GM21786 (cell line): Measurements from ENCODE around the gene KCNQ5.

Experiments used
- ATAC-seq: cut with Tn5 transposase; IDR thresholded peaks from one replicate; pipeline ENCODE4 v1.9.1; 2021; ENCODE audit not compliant: unreplicated experiment

Gene KCNQ5

DNA sequence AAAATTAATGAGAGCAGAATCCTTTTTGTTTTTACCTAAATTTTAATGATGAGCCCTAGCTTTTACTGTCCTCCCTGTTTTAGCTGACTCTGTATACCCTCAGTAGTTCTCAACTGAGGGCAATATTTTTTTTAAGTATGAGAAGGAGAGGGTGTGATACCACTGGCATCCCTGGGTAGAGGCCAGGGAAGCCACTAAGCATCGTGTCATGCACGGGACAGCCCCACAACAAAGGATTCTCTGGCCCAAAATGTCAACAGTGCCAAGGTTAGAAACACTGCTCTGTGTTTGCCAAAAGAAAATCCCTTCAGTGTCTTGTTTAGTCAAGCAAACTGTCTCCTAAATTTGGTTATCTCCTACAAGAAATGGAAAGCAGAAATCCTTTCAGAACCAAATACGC lies 210.4 kb downstream of the KCNQ5 start:
- ATAC-seq: no peak

DNA sequence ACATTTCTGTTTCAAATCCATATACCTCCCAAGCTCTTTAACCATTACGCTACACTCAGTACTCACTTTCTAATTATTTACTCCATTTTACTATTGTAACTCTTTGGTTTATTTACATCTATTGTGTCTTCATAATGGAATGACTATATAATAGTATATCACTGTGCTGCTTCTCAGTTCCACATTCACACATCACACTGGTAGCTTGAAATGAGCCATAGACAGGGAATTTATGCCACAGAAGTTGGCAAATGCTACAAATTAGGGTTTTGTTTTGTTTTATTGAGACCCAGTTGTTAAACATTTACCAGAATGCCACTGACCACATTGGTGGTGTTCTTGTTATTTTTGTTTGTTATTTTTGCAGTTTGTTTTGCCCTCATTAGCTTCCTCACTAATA lies 213.9 kb downstream of the KCNQ5 start:
- no peak for ATAC-seq

DNA sequence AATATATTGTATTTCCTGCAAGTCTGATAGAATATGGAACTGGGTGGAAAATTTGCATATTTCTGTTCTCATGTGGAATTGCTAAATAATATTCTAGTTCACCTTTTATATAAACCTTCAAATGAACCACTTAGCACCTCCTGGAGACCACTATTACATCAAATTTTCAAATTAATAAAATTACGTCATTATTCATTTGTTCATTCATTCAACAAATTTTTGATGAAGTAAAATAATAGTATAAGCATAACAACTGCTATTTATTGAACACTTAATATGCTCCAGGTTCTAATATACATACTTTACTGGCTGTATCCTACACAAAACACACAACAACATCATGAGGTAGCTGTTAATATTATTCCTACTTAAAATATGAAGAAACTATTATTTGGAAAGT lies 215.1 kb downstream of the KCNQ5 start:
- no peak for ATAC-seq

DNA sequence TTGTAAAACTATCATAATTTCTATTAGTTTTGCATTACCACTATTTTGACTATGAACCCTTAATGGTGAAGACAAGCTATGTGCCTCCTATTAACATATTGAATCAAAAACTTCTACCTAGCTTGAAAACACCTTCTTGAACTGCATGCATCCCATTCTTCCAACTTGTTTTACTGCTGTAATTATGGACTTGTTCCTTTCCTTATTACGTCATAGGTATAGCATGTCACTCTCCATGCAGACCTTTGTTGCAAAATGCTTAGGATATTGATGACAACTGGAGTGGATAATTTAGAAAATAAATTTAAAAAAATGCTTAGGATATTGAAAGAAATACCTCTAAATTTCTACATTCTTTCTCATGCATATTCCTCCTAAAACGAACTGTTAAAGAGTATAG lies 219.3 kb downstream of the KCNQ5 start:
- no peak for ATAC-seq

DNA sequence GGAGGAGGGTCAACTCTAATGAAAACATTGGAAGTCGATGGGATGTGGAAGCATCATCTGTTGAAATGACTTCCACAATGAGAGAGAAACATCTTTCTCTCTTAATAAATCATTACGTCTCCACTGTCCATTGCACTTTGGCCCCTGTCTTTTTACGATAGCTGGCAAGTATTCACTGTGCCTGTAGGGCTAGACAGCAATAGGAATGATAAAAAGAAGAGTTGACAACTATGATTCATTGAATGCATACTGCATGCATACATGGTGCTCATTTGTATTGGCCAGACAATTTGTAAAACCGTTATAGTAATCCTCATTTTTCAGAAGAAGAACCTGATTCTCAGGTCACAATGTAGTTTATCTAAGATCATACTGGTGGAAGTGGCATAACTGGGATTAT lies 220.3 kb downstream of the KCNQ5 start:
- ATAC-seq: no peak

DNA sequence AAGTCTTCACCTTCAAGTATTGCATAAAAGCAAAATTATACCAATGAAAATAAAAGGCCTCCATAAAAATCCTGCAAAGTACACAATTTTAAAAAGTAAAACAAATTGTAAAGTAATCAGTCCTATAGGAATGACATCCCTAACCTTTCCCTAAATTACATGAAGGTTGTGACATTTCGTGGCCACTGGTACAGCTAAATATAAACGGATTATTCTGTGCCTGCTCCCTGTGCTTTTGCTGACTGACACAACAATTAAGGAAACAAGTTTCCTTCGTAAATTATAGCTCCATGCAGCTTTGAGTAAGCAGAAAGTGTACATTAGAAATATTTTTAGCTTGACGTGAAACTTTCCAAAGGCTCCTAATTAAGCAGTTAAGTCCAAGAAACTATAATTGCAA lies 222.8 kb downstream of the KCNQ5 start:
- ATAC-seq: no peak

DNA sequence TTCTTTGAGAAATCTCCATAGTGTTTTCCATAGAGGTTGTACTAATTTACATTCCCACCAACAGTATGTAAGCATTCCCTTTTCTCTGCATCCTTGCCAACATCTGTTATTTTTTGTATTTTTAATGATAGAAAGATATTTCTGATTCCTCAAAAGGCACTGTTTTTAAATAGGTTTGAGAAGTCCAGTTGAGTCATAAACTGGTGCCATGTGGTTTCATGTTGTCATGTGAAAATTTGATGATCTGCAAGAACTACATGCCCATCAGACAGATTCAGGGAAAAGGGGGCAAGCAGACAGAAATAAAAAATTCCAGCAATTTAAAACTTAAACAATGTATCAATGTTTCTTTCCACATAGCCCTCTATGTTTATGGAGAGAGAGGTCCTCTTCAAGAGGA lies 227.5 kb downstream of the KCNQ5 start:
- no peak for ATAC-seq

DNA sequence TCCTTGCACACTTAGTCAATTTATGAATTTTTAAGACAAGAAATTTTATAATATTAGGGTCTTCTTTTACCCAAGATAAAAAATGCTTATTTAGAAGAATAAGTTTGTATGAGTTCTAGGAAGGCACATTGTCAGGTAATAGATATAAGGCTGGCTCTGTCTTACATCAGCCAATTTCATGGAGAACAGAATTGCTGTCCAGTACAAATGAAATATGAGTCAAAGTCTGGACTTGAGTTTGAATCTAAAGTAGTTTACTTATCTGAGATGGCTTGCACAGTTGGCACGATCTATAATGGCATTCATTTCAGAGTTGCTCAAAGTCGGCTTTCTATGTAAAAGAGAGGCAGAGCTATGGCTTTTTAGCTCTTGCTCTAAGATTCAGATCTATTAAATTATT lies 228.2 kb downstream of the KCNQ5 start:
- no peak for ATAC-seq

DNA sequence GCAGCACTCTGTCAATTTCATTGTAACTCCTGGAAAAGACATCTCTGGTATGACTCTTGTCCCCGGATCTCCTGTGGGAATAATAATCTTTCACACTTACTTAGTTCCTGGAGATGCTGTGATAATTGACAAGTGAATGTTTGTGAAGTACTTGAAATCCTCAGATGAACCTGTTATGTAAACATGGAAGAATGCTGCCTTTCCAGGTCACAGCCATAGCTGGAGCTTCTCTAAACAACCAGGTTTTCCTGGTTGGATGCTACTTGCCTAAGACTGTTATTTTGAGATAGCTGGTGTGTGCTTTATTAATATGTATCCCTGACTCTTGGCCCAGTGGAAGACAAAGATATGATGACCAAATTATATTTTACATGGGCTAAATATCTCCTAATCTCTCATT lies 228.6 kb downstream of the KCNQ5 start:
- no peak for ATAC-seq

DNA sequence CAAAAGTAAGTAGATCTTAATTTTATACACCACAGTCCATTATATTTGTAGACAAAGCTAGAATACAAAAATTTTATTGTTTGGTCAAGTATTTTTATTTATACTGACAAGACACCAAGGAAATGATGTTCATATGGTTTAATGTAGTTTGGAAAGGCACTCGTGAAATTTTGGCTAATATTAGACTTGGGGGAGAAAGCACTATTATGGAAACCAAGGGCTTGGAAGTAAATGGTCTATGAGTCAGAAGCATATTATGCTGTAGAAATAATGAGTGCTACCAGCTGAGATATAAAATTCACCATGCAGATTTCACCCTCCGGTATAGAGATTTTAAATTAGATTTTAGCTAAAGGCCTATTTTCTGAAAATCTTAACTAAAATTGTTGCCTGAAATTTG lies 233.6 kb downstream of the KCNQ5 start:
- no peak for ATAC-seq

DNA sequence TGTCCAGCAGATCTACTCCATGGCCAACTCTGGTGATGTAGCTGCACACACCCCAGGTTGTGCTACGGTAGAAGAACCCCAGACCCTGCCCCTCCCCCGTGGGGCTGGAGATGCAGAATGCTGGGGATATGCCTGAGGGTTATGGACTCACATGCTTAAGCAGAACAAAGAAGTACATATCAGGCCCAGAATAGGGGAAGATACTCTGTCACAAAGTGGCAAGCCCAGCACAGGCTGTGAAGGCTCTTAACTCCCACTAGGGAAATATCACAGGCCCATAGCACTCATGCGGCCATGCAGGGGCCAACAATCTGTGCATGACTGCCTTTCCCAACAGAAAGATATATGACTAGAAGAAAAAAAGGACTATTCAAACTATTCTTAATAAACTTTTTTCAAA lies 234.9 kb downstream of the KCNQ5 start:
- ATAC-seq: no peak

DNA sequence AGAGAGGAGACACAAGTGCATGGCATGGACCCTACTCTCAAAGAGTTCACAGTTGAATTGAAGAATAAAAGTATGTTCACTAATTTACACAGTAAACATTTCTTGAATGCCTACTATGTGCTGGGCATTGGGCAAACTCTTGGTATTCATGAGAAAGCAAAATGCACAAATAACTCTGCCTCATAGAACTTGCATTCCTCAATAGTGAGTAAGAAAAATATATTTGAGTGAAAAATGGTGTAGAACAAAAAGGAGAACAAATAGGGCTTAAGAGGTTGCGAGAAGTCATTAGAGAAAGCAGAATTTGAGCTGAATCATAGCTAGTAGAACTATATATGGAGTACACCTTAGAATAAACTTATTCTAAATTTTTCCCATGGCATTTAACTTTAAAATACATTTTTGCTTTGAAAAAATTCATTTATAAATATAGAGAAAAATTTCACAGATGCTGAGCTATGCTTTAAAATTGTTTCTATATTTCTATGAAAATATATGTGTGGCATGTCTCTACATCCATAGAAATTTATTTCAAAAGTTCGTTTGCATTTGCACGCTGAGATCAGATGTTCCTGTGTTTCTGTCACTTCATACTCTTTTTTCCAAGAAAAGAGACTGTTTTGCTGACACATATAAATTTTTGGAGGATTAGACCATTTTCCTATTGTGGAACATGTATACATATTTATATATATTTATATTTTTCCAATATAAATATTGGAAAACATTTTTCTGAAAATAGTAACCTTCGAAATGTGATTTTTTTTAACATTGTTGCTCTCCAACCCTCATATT lies 236.1 kb downstream of the KCNQ5 start:
- no peak for ATAC-seq

DNA sequence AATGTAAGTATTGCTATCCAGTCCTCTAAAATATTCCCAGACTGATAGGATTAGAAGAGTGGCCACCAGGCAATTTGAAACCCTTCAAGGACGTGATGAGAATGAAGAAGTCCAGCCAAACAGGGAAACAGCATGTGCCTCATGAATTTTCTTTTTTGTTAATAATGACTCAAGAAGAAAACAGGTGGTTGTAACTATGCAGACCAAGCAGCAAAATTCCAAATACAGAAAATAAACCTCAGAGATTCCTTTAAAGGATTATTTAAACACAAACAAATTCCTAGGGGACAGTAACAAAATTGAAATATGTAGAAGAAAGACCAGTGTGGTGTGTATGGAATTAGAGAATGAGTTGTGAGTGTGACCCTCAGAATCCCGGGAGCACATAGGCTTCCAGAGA lies 239.2 kb downstream of the KCNQ5 start:
- ATAC-seq: no peak

DNA sequence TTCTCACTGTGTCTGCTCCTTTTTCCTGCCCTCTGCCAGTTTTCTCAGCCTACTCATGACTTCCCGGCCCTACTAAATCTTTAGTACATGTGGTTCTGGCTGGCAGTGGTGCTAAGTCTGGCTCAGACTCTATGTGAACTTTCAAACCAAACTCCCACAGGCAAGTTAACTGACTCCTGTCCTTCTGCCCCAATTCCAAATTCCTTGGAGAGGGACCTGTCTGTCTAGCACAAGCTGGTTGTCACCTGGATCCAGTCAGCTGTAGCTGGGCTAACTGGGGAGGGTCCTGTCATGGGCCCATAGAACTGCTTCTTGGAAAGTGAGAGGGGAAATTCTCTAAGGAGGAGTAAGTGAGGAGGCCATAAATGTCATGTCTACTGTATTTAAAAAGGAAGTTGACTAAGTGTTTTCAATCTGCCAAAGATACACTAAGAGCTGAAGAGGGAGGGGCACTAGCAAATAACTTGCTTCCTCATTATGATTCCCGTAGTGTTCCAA lies 240.1 kb downstream of the KCNQ5 start:
- peak; percentile 71 for ATAC-seq

DNA sequence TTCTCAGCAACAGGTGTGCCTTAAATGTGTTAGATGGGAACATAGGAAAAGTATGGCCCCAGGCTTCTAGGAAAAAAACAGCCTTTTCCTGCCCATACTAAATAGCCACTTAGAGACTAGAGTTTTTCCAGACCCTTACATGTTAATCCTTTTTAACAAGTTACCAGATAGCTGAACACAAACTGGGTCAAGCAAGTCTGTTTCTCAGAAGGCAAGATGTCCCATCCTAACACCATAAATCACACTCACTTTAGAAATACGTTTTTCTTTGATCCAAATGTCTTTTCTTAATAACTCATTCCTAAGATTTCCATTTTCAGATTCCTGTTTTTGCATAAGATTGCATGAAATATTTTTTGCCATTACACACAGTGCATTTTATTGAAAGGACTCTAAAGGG lies 241.3 kb downstream of the KCNQ5 start:
- no peak for ATAC-seq

DNA sequence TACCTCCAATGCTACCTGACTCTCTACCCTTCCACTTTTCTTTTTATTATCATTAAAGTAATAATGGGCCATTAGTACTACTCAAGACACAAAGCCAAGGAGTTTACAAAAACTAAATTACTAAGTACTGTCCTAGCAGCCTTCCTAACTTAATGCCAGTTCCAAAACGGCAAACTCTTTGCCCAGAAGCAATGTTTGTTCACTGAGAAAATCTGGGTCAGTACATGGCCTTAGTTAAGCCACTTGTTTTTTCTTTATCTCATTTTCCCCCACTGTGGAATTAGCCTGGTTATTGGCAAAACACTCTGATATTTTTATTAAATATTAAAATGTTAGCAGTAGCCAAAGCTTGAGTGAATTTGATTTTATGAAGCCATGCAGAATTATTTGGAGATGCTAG lies 242.4 kb downstream of the KCNQ5 start:
- no peak for ATAC-seq

DNA sequence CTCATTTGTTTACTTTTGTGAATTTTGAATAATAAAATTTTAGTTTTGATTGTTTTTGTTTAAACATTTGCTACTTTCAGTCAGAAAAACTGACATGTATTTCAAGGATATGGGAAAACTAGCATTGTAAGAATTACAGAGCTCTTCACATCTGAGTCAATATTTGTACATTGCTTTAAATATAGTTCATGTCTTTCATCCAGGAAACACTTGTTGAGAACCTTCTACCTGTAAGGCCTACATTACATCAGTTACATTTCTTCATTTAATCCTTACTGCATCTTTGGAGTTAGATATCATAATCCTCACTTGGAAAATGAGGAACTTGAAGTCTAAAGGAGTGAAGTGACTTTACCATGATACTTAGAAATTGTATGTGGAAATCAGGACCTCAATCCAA lies 242.9 kb downstream of the KCNQ5 start:
- no peak for ATAC-seq

DNA sequence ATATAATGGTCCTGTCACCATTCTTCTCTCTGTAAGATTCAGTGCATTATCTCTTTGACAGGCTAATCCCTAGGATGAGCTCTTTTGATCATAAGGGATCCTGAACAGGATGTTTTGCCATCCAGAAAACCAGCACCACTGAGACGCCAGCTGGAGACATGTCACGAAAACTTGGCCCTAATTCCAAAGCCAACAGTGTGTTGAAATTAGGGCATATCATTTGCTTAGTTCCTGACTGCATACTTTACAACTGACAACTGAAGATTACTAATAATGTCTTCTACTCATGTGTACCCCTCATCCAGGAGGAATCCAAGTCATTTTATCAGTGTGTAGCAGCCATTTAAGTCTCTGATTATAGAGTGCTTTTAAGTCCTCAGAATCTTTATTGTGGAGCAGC lies 243.6 kb downstream of the KCNQ5 start:
- no peak for ATAC-seq

DNA sequence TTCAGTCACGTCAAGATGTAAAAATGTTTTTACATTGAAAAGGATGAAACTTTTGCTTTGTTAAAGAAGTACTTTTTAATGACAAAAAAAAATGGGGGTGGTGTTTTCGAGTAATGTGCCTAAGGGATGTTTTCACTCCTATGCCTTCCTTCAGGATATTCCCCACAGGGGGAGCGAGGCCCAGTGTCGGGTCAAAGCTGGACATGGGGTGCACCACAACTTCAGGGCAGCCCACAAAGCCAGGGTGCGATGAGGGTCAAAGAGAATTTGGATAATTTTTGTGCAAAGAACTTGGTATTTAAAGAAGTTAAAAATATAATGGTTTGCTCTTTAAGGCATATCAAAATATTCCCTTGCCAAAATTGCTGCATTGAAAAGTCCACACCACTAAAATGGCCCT lies 247.8 kb downstream of the KCNQ5 start:
- ATAC-seq: no peak

DNA sequence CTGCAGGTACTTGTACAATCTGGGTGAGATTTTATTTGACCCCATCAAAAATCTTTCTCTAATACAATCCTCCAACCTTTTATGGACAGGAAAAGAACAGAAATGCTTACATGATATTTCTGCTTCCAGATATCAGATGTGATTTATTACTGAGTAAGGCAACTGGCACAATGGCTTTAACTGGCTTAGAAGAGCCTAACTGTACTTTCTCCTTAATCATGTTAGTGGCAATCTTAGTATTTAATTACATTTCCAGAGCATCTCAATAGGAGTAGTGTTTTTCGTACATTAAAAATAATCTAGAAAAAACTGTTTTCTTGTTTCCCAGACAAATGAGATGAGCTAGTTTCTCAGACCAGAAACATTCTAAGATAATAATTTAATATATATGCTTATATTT lies 251.6 kb downstream of the KCNQ5 start:
- ATAC-seq: no peak

DNA sequence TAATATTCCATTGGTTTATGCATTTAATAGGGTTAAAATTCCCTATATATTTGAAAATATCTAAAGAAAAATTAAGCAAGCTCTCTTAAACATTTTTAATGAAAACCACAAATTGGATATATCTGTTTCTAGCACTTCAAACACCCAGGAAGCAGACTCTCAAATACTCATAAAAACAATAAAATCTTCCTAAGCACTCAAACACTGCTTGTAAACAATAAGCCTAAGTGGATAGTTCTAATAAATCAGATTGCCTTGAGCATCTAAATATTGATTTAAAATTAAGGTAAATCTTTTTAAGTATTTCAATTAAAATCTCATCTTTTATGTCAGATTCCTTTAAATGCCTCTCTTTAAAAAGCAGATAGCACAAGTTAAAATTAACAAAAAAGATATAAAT lies 254.4 kb downstream of the KCNQ5 start:
- ATAC-seq: no peak

DNA sequence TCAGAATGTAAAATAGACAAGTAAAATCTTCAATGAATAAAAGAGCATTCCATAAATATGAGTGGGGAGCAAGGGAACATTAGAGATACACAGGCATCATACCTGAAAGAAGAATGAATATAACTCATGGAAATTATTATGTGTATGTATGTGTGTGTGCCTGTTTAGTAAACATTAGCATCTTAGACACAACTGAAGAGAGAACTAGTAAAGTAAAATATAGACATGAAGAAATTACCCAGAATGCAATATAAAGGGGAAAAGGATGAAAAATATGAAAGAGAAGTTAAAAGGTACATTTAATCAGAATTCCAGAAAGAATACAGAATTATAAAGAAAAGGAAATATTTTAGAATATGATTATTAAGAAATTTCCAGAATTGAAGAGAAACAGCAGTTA lies 264.3 kb downstream of the KCNQ5 start:
- ATAC-seq: no peak

DNA sequence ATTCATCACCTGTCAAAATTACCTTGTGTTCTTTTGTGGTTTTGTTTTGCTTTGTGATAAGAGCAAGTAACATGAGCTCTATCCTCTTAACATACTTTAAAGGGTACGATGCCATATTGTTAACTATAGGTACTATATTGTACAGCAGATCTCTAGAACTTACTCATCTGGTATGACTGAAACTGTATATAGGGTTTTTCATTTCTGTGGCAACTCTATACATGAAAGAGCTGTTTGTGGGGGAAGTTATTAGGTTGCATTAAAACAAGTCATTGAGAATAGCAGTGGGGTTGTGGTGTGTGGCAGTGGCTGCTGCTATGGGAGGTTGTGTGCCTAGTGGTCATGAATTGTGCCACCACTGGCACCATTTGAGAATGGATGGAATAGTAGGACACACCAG lies 268.4 kb downstream of the KCNQ5 start:
- ATAC-seq: no peak
